Esophagus squamous epithelium (tissue), 5 donors: Measurements from ENCODE around the gene NDUFA13. TPM values are rescaled to one million over a fixed set of nuclear protein-coding genes. Genes with fewer than 3 reads are reported as not detected.

Experiments
- DNase-seq: peaks from one replicate; lab custom pipeline; 2025; lab: John Stamatoyannopoulos, UW
- H3K27ac ChIP-seq, 4 donors: fragments of 200-600 bp; sonication (generic); one replicate each; pipeline ENCODE4 v1.5.1; 2016 to 2019; ENCODE audit warnings: mild to moderate bottlenecking in 1 of 4
- H3K27me3 ChIP-seq, 4 donors: fragments of 200-600 bp; sonication (generic); 1 replicate in 3 of 4; 2 replicates in 1 of 4; pipeline versions ENCODE4 v1.5.1 to v1.6.0; 2017 to 2021; ENCODE audit warnings: antibody characterized with exemption in 1 of 4
- H3K36me3 ChIP-seq, 3 donors: fragments of 200-600 bp; sonication (generic); one replicate each; pipeline ENCODE4 v1.5.1; 2016 to 2019
- H3K4me1 ChIP-seq, 3 donors: fragments of 200-600 bp; sonication (generic); one replicate each; pipeline ENCODE4 v1.5.1; 2017 to 2019
- H3K4me3 ChIP-seq, 4 donors: fragments of 200-600 bp; sonication (generic); 1 replicate in 3 of 4; 2 replicates in 1 of 4; pipeline ENCODE4 v1.5.1; 2016 to 2019; ENCODE audit warnings: mild to moderate bottlenecking in 2 of 4, moderate library complexity in 1 of 4
- H3K9me3 ChIP-seq, 3 donors: fragments of 200-600 bp; sonication (generic); one replicate each; pipeline ENCODE4 v1.5.1; 2016 to 2019
- CTCF ChIP-seq, 6 experiments: fragments of 450-650 bp in 4 of 6; fragments of 200-600 bp in 2 of 6; sonication (generic) in 2 of 6; IDR thresholded peaks; one replicate each; pipeline ENCODE4 v1.5.1; 2016 to 2019; ENCODE audit warnings: antibody characterized with exemption in 6 of 6, mild to moderate bottlenecking in 4 of 6, moderate library complexity in 4 of 6
- POLR2A ChIP-seq, 4 donors: fragments of 450-650 bp; IDR thresholded peaks; one replicate each; pipeline ENCODE4 v1.6.1; 2017; ENCODE audit warnings: antibody characterized with exemption in 4 of 4, mild to moderate bottlenecking in 4 of 4, moderate library complexity in 3 of 4
- WGBS, 2 donors: methylation state at CpG; one replicate each; pipeline ENCODE4 v1.1.5; 2018; 5-methylcytosine and 5-hydroxymethylcytosine counted together
- intact Hi-C: fragments of 100-400 bp; cut with DNase I; formaldehyde crosslinking; loops from one replicate; pipeline ENCODE4 v1.15.0; 2022
- total RNA-seq, 4 donors: library from RNA; depleted of rRNA; stranded (reverse); fragments of >200 nt; gene quantifications; one replicate each; pipeline ENCODE4 v1.1.0, GENCODE V29; 2016
- donor health status: DM: yes; HTN: yes; CAD: no.

Gene NDUFA13
- total RNA-seq, 4 donors from 2014 or later, result 44.6 to 88.7 (median 56.0) TPM

GRCh38 chr19:19544954-19545591 lies 29.0 kb downstream of the NDUFA13 start:
- H3K4me1 ChIP-seq, result peaks cover 14 to 24% (median 16%) of the 10 kb centered on the region in 3 donors
- 84 to 100% methylated on average over 5 to 15 of the region's 53 CpGs for WGBS, 2 donors
- no peak for TF ChIP-seq POLR2A (IDR thresholded peaks at IDR 0.05)
- H3K27me3 ChIP-seq, result peaks cover 0 to 100% (median 17%) of the 10 kb centered on the region in 4 donors
- peaks cover 0 to 4% (median 0%) of the 10 kb centered on the region in 3 donors for H3K9me3 ChIP-seq
- no peak overlapping the region for H3K4me3 ChIP-seq
- no peak for DNase-seq
- H3K36me3 ChIP-seq, result no peaks in the 10 kb centered on the region
- H3K27ac ChIP-seq, result no peak overlapping the region
- intact Hi-C loops, result loop anchor here (10.0 kb wide), 1 partner anchor 730 kb away; no protein-coding TSS in a partner anchor

DNA sequence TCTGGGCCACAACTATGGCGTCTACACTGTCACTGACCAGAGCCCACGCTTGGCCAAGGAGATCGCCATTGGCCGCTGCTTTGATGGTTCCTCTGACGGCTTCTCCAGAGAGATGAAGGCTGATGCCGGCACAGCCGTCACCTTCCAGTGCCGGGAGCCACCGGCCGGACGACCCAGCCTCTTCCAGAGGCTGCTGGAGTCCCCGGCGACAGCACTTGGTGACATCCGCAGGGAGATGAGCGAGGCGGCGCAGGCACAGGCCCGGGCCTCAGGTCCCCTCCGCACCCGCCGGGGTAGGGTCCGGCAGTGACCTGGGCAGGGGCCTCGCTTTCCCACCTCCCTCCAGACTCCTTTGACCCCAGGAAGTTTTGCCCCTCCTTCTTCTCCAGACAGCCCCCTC lies 29.7 kb downstream of the NDUFA13 start:
- DNase-seq, result no peak
- Histone ChIP-seq H3K27me3 (peaks cover 0 to 100% (median 15%) of the 10 kb centered on the region in 4 donors), H3K9me3 (no peaks in the 10 kb centered on the region), H3K27ac (no peak overlapping the region), H3K4me3 (no peak overlapping the region), H3K36me3 (no peaks in the 10 kb centered on the region), H3K4me1 (peaks cover 10 to 17% (median 10%) of the 10 kb centered on the region in 3 donors)
- WGBS, 2 donors, result 90 to 96% methylated on average over 4 of the region's 23 CpGs
- intact Hi-C loops, result loop anchor here (10.0 kb wide), 1 partner anchor 729 kb away; no protein-coding TSS in a partner anchor
- TF ChIP-seq POLR2A (IDR thresholded peaks at IDR 0.05) (no peak), CTCF (IDR thresholded peaks at IDR 0.05) (no peak)

DNA sequence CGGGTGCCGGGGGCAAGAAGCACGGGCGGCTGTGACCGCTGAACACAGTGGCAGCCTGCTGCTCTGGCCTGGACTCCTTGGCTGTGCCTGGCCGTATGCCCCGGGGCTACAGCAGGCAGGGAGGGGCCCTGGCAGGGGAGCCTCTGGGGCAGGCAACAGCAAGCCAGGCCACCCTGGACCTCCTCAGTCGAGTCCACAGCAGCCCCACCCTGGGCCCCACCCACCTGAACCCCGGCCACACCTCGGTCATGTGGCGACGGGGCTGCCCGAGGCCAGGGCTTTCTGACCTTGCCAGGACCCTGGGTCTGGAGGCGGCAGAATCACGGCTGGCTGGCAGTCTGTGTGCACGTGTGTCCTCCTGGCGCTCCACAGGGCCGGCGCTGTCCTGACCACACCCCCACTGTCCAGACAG lies 30.7 kb downstream of the NDUFA13 start:
- intact Hi-C loops, result loop anchor here (10.0 kb wide), 1 partner anchor 728 kb away; no protein-coding TSS in a partner anchor
- H3K4me3 ChIP-seq, result no peak overlapping the region
- no peaks in the 10 kb centered on the region for H3K36me3 ChIP-seq
- 40% methylated on average over 1 of the region's 19 CpGs; no CpG with 5 or more reads in 1 of the 2 donors for WGBS, 2 donors
- TF ChIP-seq POLR2A (IDR thresholded peaks at IDR 0.05), result no peak
- TF ChIP-seq CTCF (IDR thresholded peaks at IDR 0.05), result no peak
- peaks cover 0 to 96% (median 6%) of the 10 kb centered on the region in 4 donors for H3K27me3 ChIP-seq
- no peak for DNase-seq
- H3K9me3 ChIP-seq, result no peaks in the 10 kb centered on the region
- peaks cover 0 to 7% (median 4%) of the 10 kb centered on the region in 3 donors for H3K4me1 ChIP-seq
- no peak overlapping the region for H3K27ac ChIP-seq

DNA sequence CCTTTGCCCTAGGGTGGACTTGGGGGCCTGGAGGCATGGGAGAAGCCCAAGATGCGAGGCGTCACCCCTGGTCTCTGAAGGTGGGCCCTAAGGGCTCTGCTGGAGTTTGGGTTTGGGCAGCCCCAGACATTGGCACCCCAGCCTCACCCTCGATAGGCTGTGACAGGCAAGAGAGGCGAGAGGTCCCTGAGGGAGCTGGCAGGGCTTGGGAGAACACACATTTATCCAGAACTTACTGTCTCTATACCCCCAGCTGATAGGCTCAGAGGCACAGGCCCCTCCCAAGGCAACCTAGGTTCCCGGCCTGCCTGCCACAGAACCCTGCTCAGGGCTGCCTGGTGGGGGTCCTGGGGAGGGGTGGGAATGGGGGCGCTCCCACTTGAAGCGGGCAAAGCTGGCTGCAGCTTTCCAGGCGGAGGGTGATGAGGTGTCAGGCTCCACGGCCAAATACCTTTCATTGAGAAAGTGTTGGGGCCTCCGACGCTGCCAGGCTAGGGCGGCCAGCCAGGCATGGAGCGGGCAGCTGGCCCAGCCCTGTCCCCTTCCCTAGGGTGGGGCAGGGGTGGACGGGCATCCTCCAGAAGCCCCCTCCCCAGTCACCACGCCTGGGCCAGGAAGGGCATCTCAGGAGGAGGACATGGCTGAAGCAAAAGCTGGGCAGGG lies 31.8 kb downstream of the NDUFA13 start:
- Histone ChIP-seq H3K27ac (no peak overlapping the region), H3K27me3 (peaks cover 0 to 85% (median 0%) of the 10 kb centered on the region in 4 donors), H3K36me3 (no peaks in the 10 kb centered on the region), H3K4me1 (peaks cover 0 to 6% (median 4%) of the 10 kb centered on the region in 3 donors), H3K9me3 (no peaks in the 10 kb centered on the region), H3K4me3 (no peak overlapping the region)
- intact Hi-C loops, result loop anchor here (10.0 kb wide), 1 partner anchor 727 kb away; no protein-coding TSS in a partner anchor
- no CpG with 5 or more reads among the region's 15 CpGs for WGBS, 2 donors
- no peak for DNase-seq
- TF ChIP-seq POLR2A (IDR thresholded peaks at IDR 0.05), result no peak
- TF ChIP-seq CTCF (IDR thresholded peaks at IDR 0.05), result no peak

- DNase-seq, result no peak
- Histone ChIP-seq H3K36me3 (no peaks in the 10 kb centered on the region), H3K4me1 (peaks cover 0 to 6% (median 4%) of the 10 kb centered on the region in 3 donors), H3K9me3 (no peaks in the 10 kb centered on the region), H3K4me3 (no peak overlapping the region), H3K27ac (no peak overlapping the region), H3K27me3 (peaks cover 0 to 72% (median 0%) of the 10 kb centered on the region in 4 donors)
- intact Hi-C loops, result loop anchor here (10.0 kb wide), 1 partner anchor 726 kb away; no protein-coding TSS in a partner anchor
- 49 to 58% methylated on average over 6 to 12 of the region's 13 CpGs for WGBS, 2 donors
- TF ChIP-seq CTCF (IDR thresholded peaks at IDR 0.05), result no peak
Measured at GRCh38 chr19:19548915-19549759, 33.1 kb downstream of the NDUFA13 start.
